ENCODE measurements around the gene DNAH11. TPM values are rescaled to one million over a fixed set of nuclear protein-coding genes. Genes with fewer than 3 reads are reported as not detected.

Gene DNAH11
- total RNA-seq, 1 donor: under 0.01 TPM

DNA sequence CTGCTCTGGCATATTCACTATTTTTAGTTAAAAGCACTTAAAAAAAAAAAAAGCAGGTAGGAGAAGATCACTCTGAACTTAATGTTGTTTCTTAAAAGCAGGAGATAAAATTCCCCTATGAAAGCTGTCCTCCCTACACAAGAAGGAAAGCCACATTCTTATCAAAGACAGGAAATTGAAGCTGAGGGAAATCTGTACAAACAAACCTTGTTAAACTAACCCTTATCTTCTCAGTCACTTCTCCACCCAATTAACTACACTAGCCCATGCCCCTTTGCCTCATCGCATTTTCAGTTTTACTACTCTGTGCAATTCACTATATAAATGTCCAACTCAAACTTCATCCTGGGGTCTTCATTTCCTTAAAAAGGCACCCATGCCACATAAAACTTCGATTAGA is 405.5 kb downstream of the DNAH11 start:
- no peak for DNase-seq (ENCODE audit: low read depth in 2 of 3, low spot score in 2 of 3)

GRCh38 chr7:21948887-21949540 is 406.2 kb downstream of the DNAH11 start:
- DNase-seq (ENCODE audit: low read depth in 2 of 3, low spot score in 2 of 3): no peak

Other genes starting within 250 kb of the DNAH11 start
- gene SP4, start 115.0 kb upstream of the DNAH11 start, total RNA-seq: 17.5 TPM

Data from hematopoietic multipotent progenitor cell (in vitro differentiated cells).